Suprapubic skin (tissue), 4 donors: ENCODE results near the gene KRTAP5-4.

Source experiments
- CTCF ChIP-seq, 2 donors: fragments of 200-600 bp in 1 of 2; fragments of 450-650 bp in 1 of 2; sonication (generic) in 1 of 2; IDR thresholded peaks; one replicate each; pipeline ENCODE4 v1.5.1; 2016 to 2019; ENCODE audit warnings: antibody characterized with exemption in 2 of 2, mild to moderate bottlenecking in 1 of 2, moderate library complexity in 1 of 2
- POLR2A ChIP-seq, 2 donors: fragments of 450-650 bp; IDR thresholded peaks; one replicate each; pipeline ENCODE4 v1.6.1; 2017; ENCODE audit warnings: antibody characterized with exemption in 2 of 2, mild to moderate bottlenecking in 2 of 2, moderate library complexity in 2 of 2
- POLR2AphosphoS5 ChIP-seq, 3 donors: sonication (generic); formaldehyde crosslinking; IDR thresholded peaks; one replicate each; pipeline ENCODE4 v1.6.1; 2017; ENCODE audit warnings: antibody characterized with exemption in 3 of 3

- TF ChIP-seq CTCF (IDR thresholded peaks at IDR 0.05) = no peak
- no peak for TF ChIP-seq POLR2AphosphoS5 (IDR thresholded peaks at IDR 0.05)
- TF ChIP-seq POLR2A (IDR thresholded peaks at IDR 0.05) = no peak
These were observed 17.2 kb downstream of the KRTAP5-4 start for GRCh38 chr11:1604711-1605110.
